HG03064 (cell line): ENCODE results near the gene FOXP4.

Experiments used
- ATAC-seq: cut with Tn5 transposase; IDR thresholded peaks from one replicate; pipeline ENCODE4 v1.9.1; 2021; ENCODE audit warnings: low read depth; ENCODE audit not compliant: unreplicated experiment

The FOXP4 gene

DNA sequence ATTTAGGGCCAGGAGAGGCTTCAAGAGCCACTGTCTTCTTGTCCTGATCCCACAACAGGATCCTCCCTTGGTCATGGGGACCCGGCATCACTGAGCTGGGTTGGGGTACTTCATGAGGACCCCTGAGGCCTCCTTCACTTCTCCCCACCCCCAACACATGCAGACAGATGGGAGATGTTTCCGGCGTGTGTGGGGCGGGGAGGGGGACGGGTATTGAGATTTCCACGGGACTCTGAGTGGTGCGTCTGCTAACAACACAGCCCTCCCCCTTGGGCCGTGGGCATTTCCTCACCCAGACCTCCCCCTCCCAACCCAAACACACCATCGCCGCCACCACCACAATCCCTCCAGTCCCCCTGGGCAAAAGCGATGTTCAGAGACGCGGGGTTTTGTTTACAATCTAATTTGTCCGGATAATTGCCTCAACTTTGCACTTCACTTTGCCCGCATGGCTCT is 906 bp upstream of the FOXP4 start:
- ATAC-seq = no peak

DNA sequence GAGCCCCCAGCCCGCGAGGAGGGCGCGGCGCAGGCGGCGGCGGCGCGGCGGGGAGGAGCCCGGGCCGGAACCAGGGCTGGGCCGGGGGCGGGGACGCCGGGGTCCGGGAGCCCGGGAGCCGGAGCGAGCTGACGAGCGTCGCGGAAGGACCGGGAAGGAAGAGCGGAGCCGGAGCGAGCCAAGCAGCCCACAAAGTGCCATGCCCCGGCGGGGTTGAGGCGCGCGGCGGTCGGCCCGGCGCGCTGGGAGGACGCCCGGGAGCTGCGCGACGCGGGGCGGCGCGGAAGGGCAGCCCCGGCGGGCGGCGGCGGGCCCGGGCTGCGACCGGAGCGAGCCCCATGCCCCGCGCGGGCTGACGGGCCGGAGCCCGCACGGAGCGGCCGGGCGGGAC is 289 bp downstream of the FOXP4 start:
- peak; percentile 42 for ATAC-seq

DNA sequence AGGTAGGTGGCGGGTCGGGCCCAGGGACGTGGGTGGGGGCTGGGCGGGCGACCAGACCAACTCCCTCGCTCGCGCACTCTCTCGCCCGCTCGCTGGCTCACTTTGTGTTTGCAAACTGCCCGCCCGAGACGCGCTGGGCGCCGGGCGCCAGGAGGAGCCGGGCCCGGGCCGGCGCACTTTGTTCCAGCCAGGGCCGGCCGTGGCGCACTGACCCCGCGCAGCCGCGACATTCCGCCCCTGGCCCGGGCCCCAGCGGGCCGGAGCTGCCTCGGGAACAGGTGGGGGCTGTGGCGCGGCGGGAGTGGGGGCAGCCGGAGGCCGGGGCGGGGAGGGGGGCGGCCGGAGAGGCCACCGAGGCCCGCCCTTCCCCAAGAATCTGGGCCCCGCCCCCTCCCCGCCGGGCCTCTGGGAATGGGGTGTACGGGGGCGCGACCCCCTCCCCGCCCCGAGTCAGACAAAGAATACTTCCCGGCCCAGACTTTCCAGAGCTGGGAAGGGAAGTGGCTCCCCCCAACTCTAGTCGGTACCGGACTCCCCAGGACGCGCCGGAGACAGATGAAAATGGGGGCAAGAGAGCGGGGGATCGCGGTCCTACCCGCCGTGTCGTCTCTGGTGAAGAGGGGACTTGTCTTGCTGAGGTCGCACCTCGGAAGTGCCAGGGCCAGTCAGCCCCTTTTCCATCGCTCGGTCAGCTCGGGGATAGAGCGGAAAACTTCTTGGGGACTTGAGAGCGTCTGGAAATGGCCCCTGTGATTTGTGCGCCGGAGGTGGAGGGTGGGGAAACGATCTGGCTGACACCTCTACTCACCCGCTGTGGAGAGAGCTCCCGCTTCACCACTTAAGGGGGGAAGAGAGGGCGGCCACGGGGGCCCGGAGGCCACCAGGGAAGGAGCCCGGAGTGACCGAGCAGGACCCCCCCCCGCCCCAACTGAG is 951 bp downstream of the FOXP4 start:
- no peak for ATAC-seq

DNA sequence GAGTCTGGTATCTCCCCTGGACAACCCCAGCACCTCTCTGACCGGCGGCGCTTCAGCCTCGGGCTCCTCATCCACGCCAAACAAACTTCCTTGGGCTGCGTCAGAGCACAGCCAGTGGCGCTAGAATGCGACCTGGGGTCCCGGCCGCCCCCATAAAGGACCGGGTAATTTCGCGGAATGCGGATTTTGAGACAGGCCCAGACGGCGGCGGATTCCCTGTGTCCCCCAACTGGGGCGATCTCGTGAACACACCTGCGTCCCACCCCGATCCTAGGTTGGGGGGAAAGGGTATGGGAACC is 1.6 kb downstream of the FOXP4 start:
- ATAC-seq = no peak

DNA sequence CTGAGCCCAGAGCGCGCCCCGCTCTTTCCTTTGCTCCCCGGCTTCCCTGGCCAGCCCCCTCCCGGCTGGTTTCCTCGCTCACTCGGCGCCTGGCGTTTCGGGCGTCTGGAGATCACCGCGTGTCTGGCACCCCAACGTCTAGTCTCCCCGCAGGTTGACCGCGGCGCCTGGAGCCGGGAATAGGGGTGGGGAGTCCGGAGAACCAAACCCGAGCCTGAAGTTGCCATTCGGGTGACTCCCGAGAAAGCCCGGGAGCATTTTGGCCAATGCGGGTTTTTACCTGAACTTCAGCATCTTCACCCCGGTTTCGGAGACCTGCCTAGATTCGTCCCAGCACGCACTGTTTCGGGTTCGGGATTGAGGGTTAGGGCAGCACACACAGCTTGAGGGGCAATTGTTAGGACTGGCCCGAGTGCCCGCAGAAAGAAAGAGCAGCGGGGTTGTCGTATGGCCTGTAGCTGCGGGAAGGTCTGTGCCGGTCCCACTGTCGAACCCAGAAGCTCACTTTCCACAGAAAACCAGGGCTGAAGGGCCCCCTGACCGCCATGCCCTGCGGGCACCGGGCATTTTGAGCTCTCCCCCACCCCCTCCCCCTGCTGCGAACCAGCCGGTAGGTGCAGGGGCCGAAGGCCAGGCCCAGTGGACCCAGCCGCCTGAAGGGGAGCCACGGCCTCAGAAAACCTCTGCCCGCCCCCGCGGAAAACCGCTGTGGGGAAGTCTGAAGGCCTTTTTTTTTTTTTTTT is 2.1 kb downstream of the FOXP4 start:
- no peak for ATAC-seq

DNA sequence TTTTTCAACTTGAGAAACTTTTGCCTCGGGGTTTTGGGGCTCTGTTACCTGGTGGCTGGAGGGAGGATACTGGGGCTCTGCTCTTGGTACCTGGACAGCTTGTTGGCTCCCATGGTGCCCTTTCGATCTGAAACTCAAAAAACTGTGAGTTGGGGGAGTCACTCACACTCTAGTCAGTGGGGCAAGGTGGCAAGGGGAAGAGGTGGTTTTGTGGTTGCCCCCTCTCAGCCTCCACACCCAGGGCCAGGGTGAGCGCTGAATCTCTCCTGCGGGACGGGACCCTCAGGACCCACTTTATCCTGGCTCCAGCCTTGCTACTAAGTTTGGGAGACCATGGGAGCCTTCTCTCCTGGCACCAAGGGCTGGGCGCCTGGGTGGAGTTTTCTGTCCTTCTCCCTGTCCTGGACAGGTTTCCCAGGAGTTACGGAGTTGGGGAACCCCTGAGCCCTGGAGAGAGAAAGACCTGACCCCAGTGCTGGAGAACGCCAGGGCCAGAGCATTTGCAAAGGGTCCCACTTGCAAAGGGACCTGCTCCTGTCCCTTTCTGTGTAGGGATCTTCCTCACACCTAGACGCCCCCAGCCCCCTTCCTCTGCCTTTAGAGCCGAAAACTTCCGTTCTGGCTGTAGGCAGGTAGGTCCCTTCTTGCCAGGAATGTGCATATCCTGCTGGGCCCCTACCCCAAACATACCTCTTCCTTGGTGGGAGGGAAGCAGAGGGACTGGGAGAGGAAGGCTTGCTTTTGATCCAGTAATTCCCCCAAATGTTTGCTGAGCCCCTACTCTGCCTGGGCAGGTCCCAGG is 2.9 kb downstream of the FOXP4 start:
- ATAC-seq = no peak

DNA sequence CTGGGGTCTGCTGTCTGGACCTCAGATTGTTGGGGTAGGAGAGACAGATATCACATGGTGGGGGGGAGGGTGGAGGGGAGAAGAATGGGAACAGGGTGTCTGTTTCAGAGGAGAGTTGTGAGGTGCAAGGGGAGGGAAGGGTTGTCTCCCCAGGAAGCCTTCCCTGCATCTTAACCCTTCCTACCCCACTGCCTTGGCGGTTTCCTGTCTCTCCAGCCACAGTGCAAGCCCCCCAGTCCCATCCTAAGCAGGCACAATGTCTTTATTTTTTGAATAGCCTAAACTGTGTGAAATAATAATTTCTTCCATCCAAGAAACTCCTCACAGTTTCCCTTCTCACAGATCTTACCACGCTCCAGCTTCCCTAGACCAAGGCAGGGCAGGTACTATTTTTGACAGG is 3.5 kb downstream of the FOXP4 start:
- no peak for ATAC-seq

DNA sequence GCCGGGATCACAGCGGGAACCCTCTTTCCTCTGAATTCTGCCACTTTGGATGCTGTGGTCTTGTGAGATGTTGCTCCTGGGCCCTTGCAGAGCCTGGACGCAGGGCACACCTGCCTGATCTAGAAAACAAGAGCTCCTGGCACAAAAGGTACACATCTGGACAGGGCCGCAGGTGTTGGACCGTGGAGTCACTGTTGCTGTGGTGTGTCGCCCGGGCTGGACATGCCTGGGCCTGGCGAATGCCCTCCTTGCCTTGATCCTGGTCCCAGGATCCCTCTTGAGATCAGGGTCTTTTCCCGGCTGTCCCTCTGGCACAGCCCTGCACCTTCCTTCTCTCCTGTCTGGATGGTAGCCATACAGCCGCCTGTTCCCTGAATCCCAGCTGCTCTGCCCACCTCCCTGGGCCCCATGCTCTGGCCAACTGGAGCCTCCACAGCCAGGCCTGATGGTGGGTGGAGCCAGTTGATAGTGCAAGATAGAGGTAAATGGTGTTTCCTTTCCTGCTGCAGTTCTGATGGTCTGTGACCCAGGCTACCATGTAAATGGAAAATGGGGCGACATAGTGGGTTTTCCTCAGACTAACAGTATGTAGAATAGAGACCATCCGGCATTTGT is 5.0 kb downstream of the FOXP4 start:
- ATAC-seq = no peak

DNA sequence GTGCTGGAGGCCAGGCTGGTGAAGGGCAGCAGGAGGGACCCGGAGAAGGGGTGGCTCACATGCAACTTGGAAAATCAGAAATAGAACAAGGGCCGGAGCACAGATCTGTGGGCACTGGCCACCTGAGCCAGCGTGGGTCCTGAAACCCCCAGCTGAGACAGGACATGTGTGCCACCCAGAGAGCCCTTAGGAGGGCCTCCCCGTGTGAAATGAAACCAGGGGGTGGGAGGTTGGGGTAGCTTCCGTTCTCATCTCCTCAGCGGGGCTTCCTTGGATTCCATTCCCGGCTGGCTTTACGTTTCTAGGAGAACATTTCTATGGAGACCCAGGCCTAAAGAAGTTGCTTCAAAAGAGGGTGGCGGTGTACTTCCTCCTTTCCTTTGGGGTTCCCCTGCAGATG is 5.7 kb downstream of the FOXP4 start:
- ATAC-seq = no peak

DNA sequence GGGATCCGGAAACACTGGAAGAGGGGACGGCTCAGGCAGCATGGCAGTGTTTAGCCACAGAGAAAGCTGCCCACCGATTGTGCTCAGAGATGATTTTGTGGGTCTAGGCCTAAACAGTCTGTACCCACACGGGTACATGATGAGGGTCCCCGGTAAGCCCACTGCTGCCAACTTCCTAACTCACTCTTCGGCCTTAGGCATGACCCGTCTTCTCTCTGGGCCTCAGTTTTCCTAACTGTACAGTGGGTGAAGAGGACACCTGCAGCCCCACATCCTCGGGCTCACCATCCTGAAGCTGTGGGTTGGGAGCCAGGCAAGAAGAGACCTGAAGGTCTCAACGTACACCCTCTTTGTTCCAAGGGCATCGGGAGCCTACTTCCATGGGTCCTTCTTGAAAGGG is 6.5 kb downstream of the FOXP4 start:
- no peak for ATAC-seq

DNA sequence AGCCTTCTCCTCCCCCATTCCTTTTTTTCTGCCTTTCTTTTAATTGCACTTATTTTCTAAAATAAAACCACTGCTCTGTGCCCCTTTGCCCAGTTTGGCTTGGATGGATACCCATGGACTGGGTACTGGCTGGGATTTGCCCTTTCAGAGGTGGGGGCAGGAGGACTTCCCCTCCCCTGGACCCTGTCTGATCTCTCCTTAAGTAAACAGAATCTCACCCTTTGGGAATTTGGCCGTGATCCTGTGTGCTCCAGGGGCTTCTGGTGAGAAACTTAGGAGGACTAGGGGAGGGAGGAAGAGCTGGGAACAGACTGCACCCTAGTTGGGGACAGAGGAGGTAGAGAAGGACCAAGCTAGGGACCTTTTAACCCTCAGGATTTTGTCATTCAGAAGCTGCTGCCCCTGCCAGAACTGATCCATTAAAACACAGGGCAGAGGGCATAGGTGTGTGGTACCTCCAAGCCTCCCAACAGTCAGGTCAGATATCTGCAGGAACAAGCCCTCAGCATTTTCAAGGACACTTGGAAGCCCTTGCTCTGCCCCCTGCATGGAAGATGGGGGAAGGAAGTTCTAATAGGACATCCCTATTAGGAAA is 7.3 kb downstream of the FOXP4 start:
- no peak for ATAC-seq

DNA sequence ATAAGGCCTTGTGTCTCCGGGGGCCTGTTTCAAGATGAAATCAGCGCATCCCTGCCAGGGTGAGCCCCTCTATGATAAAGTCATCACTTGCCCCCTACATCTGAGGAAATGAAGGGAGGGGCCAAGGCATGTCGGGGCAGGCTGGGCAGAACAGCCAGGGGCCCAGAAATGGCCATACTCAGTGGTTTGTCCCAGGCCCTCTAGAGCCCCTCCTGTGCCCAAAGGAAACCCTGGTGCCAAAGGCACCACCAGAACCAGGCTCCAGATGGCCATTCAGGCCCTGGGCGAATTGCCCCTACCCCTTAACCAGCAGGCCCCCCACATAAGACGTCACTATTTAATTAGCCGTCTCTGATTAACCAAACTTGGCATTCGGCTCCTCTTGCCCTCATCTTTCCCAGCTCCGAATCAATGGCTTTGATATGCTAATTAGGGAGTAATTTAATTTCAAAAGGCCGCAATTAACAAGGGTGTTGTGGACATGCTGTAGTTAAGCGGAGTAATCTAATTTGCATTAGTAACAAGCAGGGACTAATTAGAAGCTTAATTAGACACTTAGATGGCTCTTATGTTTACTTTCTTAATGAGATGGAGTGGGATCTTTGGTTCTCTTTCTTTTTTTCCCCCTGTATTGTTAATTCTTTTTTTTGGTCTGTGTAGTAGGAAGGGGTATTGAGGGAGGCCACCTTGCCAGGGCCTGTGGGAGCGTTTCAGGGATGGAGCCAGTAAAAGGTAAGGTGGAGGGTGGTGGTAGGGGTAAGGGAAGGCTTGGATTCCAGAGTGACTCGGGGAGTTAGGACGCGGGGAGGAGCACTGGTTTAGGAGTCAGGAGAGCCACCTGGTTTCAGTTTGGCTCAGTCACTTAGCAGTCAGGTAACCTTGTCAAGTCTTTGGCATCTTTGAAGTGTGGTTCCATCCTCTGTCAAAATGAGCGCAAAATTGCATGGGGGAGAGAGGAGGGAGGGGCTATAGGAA is 9.4 kb downstream of the FOXP4 start:
- ATAC-seq = no peak

DNA sequence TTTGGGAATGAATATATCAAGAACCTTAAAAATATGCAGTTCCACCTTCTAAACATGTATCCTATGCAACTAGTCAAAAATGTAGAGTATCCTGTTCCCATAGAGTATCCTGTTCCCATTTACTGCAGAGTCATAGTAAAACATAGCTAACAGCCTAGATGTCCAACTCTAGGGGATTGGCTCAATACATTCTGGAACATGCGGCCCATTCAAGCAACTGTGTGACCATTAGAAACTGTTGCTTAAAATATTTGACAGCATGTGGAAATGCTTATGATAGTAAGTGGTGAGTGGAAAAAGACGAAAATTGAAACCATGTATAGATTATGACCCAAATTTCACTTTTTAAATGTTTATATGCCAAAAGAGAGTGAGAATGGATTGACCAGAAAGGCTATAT is 11.2 kb downstream of the FOXP4 start:
- no peak for ATAC-seq

DNA sequence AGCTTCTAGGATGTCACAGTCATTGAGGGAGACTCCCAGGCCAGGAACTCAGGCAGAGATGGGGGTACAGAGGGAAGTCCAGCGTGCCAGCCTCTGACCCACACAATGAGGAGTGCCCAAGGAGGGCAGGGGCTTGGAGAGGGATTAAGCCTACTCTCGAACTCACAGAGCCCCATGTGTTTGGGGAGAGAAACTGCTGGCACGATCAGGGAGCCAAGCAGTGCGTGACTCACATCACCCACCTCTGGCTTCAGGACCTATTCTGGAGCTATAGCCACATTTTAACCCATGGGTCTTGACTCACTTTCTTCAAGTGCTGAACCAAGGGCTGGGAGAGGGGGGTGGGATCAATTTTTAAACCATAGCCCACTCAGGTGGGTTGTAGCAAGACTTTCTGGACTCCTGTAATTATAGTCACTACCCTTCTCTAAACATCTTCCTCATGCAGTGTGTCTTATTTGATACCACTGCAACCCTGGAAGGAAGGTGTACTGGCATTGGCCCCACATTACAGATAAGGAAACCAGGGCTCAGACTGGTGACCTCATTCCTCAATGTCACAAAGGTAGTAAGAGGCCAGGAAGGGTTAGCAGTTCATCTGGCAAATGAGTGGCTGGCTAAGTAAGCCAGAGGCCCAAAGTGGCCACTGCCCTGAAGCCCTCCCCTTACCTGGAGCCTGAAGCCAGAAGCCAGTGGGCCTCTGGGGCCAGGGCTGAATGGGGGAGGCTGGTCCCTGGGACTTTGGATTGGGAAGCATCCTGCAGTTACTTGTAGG is 12.0 kb downstream of the FOXP4 start:
- ATAC-seq = no peak

DNA sequence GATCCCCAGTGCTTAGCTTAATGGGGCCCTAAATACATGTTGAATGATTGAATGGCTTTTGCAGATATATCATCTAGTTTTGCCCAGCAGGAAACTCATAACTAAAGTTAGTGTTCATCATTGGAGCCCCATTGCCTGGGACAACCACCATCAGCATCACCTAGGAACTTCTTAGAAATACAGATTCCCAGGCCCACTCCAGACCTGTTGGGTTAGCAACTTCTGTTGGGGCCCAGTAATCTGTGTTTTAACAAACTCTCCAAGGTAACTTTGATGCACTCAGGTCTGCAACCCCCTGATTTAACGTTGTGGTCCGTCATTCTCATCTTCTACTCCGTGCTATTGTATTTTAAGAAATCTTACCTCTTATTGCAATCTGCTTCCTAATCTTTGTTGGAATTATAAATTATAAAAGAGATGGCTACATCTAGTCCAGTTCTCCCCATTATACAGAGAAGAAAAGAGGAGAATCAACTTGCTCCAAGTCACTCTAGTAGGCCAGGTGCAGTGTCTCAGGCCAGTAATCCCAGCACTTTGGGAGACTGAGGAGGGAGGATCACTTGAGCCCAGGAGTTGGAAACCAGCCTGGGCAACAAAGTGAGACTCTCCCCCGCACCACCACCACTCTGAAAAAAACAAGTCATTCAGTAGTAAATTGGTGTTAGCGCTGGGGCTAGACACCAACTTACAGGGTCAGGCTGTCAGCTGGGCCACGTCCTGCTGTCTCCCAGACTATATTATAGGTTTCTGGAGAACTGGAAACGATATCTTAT is 13.7 kb downstream of the FOXP4 start:
- ATAC-seq = no peak

DNA sequence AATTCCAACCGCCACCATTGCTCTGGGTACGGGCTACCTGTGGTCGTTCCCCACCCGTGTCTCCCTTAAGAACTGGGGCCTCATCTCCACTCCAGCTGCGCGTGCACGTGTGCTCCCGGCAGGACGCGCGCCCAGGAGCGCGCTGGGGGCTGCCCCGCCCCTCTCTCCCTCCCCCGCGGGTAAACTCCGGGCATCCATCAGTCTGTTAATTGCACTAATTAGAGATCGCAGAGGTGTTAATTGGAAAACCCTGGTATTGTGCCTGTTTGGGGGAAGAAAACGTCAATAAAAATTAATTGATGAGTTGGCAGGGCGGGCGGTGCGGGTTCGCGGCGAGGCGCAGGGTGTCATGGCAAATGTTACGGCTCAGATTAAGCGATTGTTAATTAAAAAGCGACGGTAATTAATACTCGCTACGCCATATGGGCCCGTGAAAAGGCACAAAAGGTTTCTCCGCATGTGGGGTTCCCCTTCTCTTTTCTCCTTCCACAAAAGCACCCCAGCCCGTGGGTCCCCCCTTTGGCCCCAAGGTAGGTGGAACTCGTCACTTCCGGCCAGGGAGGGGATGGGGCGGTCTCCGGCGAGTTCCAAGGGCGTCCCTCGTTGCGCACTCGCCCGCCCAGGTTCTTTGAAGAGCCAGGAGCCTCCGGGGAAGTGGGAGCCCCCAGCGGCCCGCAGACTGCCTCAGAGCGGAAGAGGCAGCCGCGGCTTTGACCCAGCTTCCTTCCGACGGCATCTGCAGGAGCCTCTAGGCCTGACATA is 14.4 kb downstream of the FOXP4 start:
- ATAC-seq = peak; percentile 65

DNA sequence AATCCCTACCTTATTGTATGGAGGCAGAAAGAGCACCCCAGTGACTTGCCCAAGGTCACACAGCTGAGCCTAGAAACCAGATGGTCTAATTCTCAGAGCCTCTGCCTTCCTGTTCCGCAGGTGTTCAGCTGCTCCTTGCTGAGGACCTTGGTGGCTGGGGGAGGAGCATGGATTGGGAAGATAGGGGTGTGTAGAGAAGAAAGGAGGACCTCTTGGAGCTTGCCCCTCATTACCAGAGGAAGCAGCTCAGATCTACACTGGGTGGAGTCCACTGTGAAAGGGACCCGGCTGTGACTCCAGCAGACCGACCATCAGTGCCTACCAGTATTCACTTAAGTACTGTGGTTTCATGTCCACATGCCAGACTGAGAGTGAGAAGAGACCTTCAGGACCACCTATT is 15.2 kb downstream of the FOXP4 start:
- ATAC-seq = no peak
